Measurements from ENCODE around the gene CACNA1C. TPM values are rescaled to one million over a fixed set of nuclear protein-coding genes. Genes with fewer than 3 reads are reported as not detected.

The CACNA1C gene
- total and polyA plus RNA-seq, 2 of the 4 experiments (the other 2 are of a cell fraction) = 1.6 to 2.6 TPM

- H3K27ac ChIP-seq (ENCODE audit: insufficient read depth, low read length) = no peak overlapping the region
- no peak overlapping the region for H2AFZ ChIP-seq (replicated peaks; ENCODE audit: low read length, poor library complexity)
- intact Hi-C loops (cut with micrococcal nuclease) = loop anchor here (5.0 kb wide), 1 partner anchor 38 kb away; no protein-coding TSS in a partner anchor
- no peak overlapping the region for H4K8ac ChIP-seq (ENCODE audit: low read depth in 2 of 2, low read length in 2 of 2)
- no peak overlapping the region for H4K5ac ChIP-seq (ENCODE audit: low read depth, low read length)
- H3K4me1 ChIP-seq (ENCODE audit: control insufficient read depth, insufficient read depth, low read length) = peaks cover 9% of the 10 kb centered on the region; the same call in 1 of the 2 replicates
- H2BK15ac ChIP-seq (ENCODE audit: low read depth, low read length) = no peak overlapping the region
- H2AK9ac ChIP-seq (replicated peaks; ENCODE audit: low read depth, low read length, poor library complexity) = no peak overlapping the region
- H2BK5ac ChIP-seq (ENCODE audit: low read depth, low read length, poor library complexity, severe bottlenecking) = no peak overlapping the region
- H4K20me1 ChIP-seq (ENCODE audit: insufficient read depth, low read length) = no peaks in the 10 kb centered on the region
- no peak overlapping the region for H3K23ac ChIP-seq (ENCODE audit: low read depth, low read length)
- H3K4me2 ChIP-seq (ENCODE audit: low read depth, low read length) = no peak overlapping the region
- no peak overlapping the region for H3K4ac ChIP-seq (ENCODE audit: low read depth, low read length)
- H3K9me3 ChIP-seq (ENCODE audit: control insufficient read depth, insufficient read depth, low read length) = no peaks in the 10 kb centered on the region
- H3K79me1 ChIP-seq (ENCODE audit: low read depth in 1 of 2, low read length in 2 of 2) = 0 out of 4 replicates have a peak, but pooled peaks cover 0 to 3% of the 10 kb centered on the region in 2 experiments
- H2BK120ac ChIP-seq (ENCODE audit: low read depth, low read length) = no peak overlapping the region
- ChIA-PET POLR2A (ENCODE audit: unreplicated experiment) (interaction anchor here (0.5 kb wide), 1 partner anchor 1234 kb away, joined by 6 read pairs; no protein-coding TSS in a partner anchor), CTCF (interaction anchor here (0.5 to 0.6 kb wide), 2 partner anchors 40 to 93 kb away, joined by 3 to 5 read pairs; no protein-coding TSS in a partner anchor)
- no peak for DNase-seq
- no peak overlapping the region for H3K56ac ChIP-seq (ENCODE audit: extremely low read depth, insufficient read depth, low read length)
- TF ChIP-seq, protein P1, sequence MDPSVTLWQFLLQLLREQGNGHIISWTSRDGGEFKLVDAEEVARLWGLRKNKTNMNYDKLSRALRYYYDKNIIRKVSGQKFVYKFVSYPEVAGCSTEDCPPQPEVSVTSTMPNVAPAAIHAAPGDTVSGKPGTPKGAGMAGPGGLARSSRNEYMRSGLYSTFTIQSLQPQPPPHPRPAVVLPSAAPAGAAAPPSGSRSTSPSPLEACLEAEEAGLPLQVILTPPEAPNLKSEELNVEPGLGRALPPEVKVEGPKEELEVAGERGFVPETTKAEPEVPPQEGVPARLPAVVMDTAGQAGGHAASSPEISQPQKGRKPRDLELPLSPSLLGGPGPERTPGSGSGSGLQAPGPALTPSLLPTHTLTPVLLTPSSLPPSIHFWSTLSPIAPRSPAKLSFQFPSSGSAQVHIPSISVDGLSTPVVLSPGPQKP (IDR thresholded peaks at IDR 0.05; ENCODE audit: borderline replicate concordance, low read depth, low read length) = no peak
- no peak for TF ChIP-seq SMC3 (IDR thresholded peaks at IDR 0.05; ENCODE audit: low read depth, low read length)
- TF ChIP-seq CHD1 (IDR thresholded peaks at IDR 0.05; ENCODE audit: low read depth, low read length) = no peak
- no peak for TF ChIP-seq MAZ (IDR thresholded peaks at IDR 0.05; ENCODE audit: borderline replicate concordance, low read depth, low read length)
- TF ChIP-seq MAFK (IDR thresholded peaks at IDR 0.05; ENCODE audit: low read depth, low read length) = no peak
- no peak for TF ChIP-seq CTCF (conservative IDR thresholded peaks at IDR 0.05; ENCODE audit: low read depth, low read length)
- TF ChIP-seq RFX5 (IDR thresholded peaks at IDR 0.05; ENCODE audit: low read depth, low read length) = no peak
- no peak for TF ChIP-seq CEBPB (IDR thresholded peaks at IDR 0.05; ENCODE audit: low read depth, low read length)
- H3K9me1 ChIP-seq (ENCODE audit: insufficient read depth, low read length) = no peaks in the 10 kb centered on the region
- in situ Hi-C loops (cut with MboI; ENCODE audit: low sequenced_read_pairs) = no loop called here
- no CpG with 5 or more reads among the region's 5 CpGs for WGBS, 2 experiments (ENCODE audit: extremely low coverage in 2 of 2, insufficient read length in 1 of 2)
- no peaks in the 10 kb centered on the region for H3K27me3 ChIP-seq (ENCODE audit: control insufficient read depth, insufficient read depth, low read length)
- H3K18ac ChIP-seq (ENCODE audit: low read depth, low read length) = peak overlapping the region; percentile 18; the same call in 1 of the 2 replicates
- no peak overlapping the region for H3K9ac ChIP-seq (ENCODE audit: low read depth, low read length)
- no peak overlapping the region for H3K4me3 ChIP-seq (ENCODE audit: insufficient read depth, low read depth, low read length)
- no peaks in the 10 kb centered on the region for H3K36me3 ChIP-seq (ENCODE audit: control insufficient read depth, insufficient read depth, low read length)
- dilution Hi-C loops (cut with HindIII; ENCODE audit: low sequenced_read_pairs, unreplicated experiment) = no loop called here
- no peak overlapping the region for H2AK5ac ChIP-seq (ENCODE audit: low read depth, low read length)
- H4K91ac ChIP-seq (ENCODE audit: insufficient read depth, low read depth, low read length) = no peak overlapping the region
- H2BK20ac ChIP-seq (ENCODE audit: low read depth, low read length) = no peak overlapping the region
- H3K14ac ChIP-seq (replicated peaks; ENCODE audit: low read depth, low read length) = no peak overlapping the region
- no TSS peak for BruUV-seq (replicated peaks)
- no peak for ATAC-seq (ENCODE audit: low read depth)
Observed at GRCh38 chr12:2385529-2385928, 332.7 kb downstream of the CACNA1C start.

Data from IMR-90 (cell line).